AG04449 (cell line): ENCODE measurements around the gene GMPR2.
A peak's percentile ranks its signal among the peaks of the same experiment; 100 is the strongest.

Experiments
- CTCF ChIA-PET: fragments of 350-600 bp; formaldehyde crosslinking; extraction: SDS; loops from one replicate; lab custom pipeline; 2021; ENCODE audit warnings: antibody characterized with exemption; lab: Yijun Ruan, JAX
- POLR2A ChIA-PET: fragments of 400-600, 350-600 bp; formaldehyde crosslinking; extraction: SDS; loops from one replicate; lab custom pipeline; 2020; ENCODE audit warnings: antibody characterized with exemption, inconsistent platforms; lab: Yijun Ruan, JAX
- DNase-seq: peaks from one replicate; pipeline ENCODE4 v3.0.0-alpha.2; 2010; ENCODE audit warnings: low read depth, low spot score
- H3K4me3 ChIP-seq: 2 replicates; pipeline ENCODE4 v1.5.1; 2011; ENCODE audit warnings: low read depth, mild to moderate bottlenecking, control low read depth, low read length
- CTCF ChIP-seq: IDR thresholded peaks from one replicate; pipeline ENCODE4 v1.5.1; 2011; ENCODE audit warnings: mild to moderate bottlenecking, moderate library complexity, low read length, control low read depth, inconsistent platforms; ENCODE audit not compliant: insufficient read depth; ENCODE audit errors: missing control alignments

Gene GMPR2

GRCh38 chr14:24190416-24190815 lies 42.3 kb upstream of the GMPR2 start:
- no peak for TF ChIP-seq CTCF
- CTCF ChIA-PET, result interaction anchor here (1.6 to 5.0 kb wide), 2 partner anchors 107 to 118 kb away, joined by 7 to 20 read pairs; partner anchors contain the start of gene CIDEB

GRCh38 chr14:24192933-24193332 lies 39.8 kb upstream of the GMPR2 start:
- no peak overlapping the region for H3K4me3 ChIP-seq
- ChIA-PET CTCF (interaction anchor here (1.4 kb wide), 1 partner anchor 32 kb away, joined by 3 read pairs; the partner anchor contains the start of gene IRF9), POLR2A (no interaction called here)
- no peak for TF ChIP-seq CTCF
- no peak for DNase-seq

More at GRCh38 chr14:24190416-24190815, 42.3 kb upstream of the GMPR2 start:
- no peak for DNase-seq
- POLR2A ChIA-PET, result no interaction called here
- H3K4me3 ChIP-seq, result no peak overlapping the region

- H3K4me3 ChIP-seq, result peak overlapping the region; percentile 92
- ChIA-PET CTCF (interaction anchor here (1.1 to 3.4 kb wide), 4 partner anchors 104 to 139 kb away, joined by 3 to 21 read pairs (median 3); partner anchors contain the start of genes CIDEB, DHRS1 and NOP9), POLR2A (interaction anchor here (1.3 to 2.4 kb wide), 2 partner anchors 9 to 19 kb away, joined by 4 to 26 read pairs; partner anchors contain the start of gene CHMP4A)
- TF ChIP-seq CTCF, result no peak
- DNase-seq, result no peak
Measured at GRCh38 chr14:24194186-24194872, 38.4 kb upstream of the GMPR2 start.

GRCh38 chr14:24194873-24195185 lies 37.9 kb upstream of the GMPR2 start:
- DNase-seq, result no peak
- TF ChIP-seq CTCF, result no peak
- POLR2A ChIA-PET, result interaction anchor here (0.8 to 2.4 kb wide), 3 partner anchors 8 to 18 kb away, joined by 4 to 26 read pairs (median 4); partner anchors contain the start of gene CHMP4A
- CTCF ChIA-PET, result interaction anchor here (1.1 to 3.4 kb wide), 5 partner anchors 103 to 139 kb away, joined by 3 to 21 read pairs (median 3); partner anchors contain the start of genes CIDEB, DHRS1 and NOP9
- peak overlapping the region; percentile 92 for H3K4me3 ChIP-seq

GRCh38 chr14:24195186-24196070 lies 37.3 kb upstream of the GMPR2 start, which contains the start of gene TM9SF1:
Gene TM9SF1, minus strand, starts transcription at chr14:24195441. Its CDS starts 422 bp downstream, at chr14:24195019.
- ChIA-PET CTCF (interaction anchor here (0.7 to 3.4 kb wide), 9 partner anchors 11 to 137 kb away, joined by 3 to 21 read pairs (median 6); partner anchors contain the start of genes CIDEB, DHRS1, IRF9 and MDP1), POLR2A (interaction anchor here (0.8 to 2.4 kb wide), 12 partner anchors 8 to 102 kb away, joined by 3 to 26 read pairs (median 4); partner anchors contain the start of genes CHMP4A, DCAF11, GMPR2 and NEDD8)
- peak within 1 kb of the TSS; percentile 92 for H3K4me3 ChIP-seq
- TF ChIP-seq CTCF, result no peak
- DNase-seq, result peak; percentile 34
